GM19043 (cell line): ENCODE measurements around the gene DST.

Experiments used
- ATAC-seq: cut with Tn5 transposase; IDR thresholded peaks from one replicate; pipeline ENCODE4 v1.9.1; 2021; ENCODE audit warnings: low read depth; ENCODE audit not compliant: unreplicated experiment

Gene DST

DNA sequence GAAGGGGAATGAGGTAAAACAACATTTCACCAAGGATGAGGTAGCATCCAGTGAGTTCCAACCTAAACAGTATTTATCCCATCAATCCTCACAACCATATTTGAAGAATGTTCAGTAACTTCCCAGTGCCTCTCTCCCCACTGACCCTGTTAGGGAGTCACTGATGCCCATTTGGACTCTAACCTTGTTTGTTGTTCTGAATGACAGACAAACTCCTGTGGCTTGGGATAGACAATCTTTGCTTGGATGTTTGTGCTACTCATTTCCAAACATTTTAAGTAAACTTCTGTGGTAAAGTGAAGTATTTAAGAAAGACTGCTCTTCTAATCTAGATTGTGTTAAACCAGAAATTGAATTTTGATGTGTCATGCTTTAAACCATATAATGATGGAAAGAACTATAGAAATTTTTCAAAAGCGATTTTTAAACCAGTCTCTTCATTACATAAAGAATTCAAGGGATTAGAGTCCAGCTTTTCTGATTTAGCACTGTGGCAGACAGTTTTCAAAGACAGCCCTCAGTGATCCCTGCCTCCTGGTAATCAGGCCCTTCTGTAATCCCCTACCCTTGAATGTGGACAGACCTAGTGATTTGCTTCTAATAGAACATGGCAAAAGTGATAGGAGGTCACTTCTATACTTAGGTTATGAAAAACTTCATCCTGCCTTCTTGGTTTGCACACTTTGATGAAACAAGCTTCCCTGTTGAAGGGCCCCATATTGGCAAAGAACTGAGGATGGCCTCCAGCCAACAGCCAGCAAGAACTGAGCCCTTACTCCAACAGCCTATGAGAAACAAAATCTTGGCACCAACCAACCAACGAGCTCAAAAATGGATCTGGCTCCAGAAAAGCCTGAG is 191.6 kb downstream of the DST start:
- ATAC-seq = no peak

DNA sequence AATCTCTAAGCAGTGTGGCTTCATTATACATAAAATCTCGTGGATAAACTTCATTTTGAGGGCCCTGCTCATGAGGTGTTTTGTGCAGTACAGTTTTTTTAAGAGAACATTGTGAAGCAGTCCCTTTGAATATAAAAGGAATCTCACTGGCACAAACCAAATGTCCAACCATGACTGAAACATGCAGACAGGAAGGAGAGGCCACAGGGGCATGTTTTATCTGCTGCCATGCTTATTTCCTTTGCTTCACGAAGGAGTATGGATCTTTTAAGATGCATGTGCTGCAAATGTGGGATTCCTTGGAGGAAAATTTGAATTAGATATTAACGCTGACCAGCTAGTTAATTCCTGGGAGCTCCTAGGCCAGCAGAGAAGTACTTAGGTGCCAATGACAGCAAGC is 192.3 kb downstream of the DST start:
- ATAC-seq = no peak

DNA sequence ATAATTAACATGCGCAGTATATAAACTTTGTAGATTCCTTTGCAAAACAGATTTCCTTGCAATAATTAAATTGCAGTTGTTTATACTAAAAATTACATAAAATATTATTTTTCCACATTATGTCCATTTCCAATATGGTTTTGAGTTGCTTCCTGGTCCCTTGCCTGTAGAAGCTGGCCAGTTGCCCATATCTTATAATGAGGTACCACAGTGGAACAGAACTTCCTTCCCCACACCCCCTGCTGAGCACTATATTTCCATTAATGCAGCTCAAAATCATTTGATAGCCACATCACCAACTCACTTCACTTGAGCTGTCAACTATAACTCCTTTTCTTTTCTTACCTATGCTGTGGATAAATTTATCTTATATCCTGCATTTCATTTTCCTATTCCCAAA is 194.6 kb downstream of the DST start:
- ATAC-seq = no peak

DNA sequence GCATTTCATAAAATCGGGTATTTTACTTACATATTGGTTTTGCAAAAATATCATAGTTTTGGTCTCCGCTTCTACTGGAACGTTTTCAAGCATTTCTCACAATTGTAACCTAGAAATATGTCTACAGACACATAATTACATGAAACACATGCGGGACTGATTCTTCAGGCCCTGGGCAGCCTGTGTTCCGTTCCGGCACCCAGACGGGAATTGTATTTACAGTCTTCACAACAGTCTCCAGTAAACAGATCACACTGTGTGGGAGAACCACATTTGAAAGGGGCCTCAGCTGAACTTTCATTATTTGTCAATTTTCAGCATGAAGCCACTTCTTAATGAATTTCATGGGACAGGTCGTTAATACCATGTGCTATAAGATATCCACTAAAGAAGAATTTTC is 196.9 kb downstream of the DST start:
- no peak for ATAC-seq

DNA sequence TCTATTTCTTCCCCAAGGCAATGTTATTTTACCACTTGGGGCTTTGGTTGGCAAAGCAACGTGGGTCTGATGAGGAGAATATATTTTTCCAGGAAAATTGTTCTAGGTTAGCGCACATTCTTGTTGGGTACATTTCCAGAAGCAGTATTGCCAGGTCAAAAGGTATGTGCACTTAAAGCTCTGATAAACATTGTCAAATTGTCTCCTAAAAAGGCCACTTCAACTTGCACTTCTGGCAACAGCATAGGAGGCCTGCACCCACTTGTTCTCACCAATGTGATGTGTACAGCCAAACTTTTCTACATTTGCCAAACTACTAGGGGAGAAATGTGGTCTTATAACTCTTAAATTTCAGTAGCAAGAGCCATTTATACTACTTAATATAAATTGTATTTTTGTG is 197.8 kb downstream of the DST start:
- no peak for ATAC-seq

DNA sequence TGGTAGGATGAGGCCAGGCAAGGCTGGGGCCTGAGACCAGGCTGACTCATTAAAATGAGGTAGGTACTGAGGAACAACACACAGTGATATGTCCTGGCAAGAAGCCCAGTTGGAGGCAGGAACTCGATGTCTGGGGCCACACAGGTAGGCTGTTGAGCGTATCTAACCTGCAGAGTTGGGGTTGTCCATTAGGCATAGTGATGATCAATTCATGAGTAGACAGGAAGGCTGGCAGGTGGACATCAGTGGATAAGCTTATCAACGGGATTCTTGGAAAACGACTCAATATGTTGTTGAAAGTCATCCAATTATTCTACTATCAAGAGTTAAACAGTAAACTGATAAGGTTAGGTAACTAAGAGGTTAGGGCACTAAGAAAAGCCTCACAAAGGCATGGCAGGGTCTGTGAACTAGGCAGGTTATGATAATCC is 202.1 kb downstream of the DST start:
- no peak for ATAC-seq

DNA sequence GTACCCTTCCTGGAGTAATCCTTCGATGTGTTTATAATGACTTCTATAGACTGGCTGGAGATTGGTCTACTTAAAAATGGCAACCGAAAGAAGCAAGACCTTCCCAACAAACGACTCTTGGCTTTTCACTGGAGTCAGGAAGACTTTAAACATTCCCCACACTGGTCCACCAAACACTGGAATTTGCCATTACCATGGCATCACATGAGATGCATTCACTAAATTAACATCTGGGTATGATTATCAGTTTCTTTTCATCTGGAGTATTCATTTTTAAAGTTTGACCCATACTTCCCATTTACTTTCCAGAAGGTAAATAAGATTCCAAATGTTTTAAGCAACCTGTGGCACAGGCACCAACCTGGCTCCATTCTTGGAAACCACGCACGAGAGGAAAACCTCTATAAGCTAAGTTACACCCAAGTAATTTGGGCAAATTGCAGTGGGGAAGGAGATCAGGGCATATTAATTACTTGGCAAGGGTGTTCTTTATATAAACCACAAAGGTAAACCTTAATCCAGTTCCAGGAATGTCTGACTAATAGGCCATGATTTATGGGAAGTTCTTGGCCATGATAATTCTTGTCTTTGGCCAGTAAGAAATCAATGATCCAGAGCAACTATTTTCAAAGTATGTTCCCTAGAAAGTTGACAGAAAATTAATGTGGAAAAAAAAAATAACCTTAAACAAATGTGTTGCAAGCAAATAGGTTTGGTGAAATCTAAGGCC is 205.4 kb downstream of the DST start:
- ATAC-seq = no peak

DNA sequence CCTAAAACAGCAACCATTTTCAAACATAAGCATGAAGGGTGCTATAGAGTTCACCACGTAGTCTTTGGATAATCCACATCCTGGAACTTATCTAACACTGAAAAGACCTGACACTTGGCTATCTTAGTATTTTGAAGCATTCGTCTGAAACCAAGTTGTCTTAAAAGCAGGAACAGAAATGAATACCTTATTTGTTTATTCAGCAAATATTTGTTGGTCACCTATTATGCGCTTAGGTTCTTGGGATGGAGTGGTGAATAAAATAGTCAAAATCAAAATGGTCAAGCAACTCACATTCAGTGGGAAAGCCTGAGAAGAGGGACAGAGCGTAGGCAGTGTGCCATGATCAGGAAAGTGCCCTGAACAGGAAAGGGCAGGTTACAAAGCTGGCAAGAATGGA is 206.9 kb downstream of the DST start:
- ATAC-seq = no peak

DNA sequence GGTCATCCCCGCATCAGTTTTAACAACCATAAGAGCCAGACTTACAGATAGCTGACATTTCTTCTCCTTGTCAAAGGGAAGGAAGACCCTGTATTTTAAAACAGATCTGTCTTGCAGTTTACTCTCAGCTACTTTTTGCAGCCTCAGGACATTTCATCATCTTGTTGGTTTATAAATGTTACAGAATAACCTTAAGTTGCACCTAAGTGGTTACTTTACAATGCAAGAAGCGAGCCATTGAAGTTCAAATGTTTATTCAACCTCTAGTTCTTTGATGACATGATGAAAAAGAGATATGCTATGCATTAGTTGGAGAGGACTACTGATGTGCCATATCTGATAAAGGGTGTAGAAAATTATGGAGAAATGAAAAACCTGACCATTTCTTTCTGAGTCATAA is 207.4 kb downstream of the DST start:
- ATAC-seq = no peak

DNA sequence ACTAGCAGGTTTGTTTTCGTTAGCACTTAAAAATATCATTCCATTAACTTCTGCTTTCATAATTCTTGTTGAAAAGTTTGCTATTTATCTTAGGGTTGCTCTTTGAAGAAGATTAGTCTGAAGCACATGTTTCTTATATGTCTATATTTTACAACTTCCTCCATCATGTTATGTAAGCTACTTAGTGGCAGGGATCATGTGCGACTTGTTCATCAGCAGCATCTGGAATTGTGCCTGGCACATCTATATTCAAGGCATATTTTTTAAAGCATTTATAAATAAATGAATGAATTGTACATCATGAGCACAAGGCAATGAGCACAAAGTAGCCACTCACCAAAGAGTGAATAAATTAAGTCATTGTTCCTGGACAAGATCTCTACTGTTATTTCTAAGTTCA is 208.1 kb downstream of the DST start:
- ATAC-seq = no peak

DNA sequence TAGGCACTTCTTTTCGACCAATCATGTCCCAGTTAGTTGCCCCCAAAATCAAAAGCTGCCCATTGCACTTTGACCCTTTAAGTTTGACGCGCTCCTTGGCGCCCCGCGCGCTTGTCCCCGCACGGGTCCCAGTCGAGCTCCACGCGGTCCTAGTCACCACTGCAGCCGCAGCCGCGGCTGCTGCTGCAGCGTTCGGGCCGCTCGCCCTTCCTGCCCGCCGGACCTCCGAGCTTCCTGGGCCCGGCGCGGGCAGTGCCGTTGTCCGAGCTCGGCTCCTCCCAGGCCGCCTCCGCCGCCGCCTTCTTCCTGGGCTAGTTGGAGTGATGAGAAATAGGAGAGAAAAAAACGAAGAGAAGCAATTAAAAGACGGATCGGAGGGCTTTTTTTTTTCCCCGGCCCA is 209.6 kb downstream of the DST start:
- no peak for ATAC-seq

DNA sequence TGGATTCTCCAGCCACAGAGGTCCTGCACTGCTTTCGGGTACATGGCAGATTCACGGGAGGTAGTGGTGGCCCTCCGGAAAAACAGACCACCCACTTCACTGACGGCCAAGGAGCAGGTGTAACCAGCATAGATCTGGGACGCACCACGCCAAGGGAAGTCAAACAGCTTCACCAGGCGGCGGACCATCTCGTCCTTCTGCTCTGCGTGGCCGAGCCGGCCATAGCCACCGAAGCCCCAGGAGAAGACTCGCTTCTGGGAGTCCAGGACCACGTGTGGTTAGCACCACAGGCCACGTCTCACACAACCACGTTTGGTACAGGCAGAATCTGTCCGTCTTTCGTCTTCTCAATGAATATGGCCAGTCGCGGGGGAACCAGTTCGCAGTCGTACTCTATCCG is 210.5 kb downstream of the DST start:
- no peak for ATAC-seq

DNA sequence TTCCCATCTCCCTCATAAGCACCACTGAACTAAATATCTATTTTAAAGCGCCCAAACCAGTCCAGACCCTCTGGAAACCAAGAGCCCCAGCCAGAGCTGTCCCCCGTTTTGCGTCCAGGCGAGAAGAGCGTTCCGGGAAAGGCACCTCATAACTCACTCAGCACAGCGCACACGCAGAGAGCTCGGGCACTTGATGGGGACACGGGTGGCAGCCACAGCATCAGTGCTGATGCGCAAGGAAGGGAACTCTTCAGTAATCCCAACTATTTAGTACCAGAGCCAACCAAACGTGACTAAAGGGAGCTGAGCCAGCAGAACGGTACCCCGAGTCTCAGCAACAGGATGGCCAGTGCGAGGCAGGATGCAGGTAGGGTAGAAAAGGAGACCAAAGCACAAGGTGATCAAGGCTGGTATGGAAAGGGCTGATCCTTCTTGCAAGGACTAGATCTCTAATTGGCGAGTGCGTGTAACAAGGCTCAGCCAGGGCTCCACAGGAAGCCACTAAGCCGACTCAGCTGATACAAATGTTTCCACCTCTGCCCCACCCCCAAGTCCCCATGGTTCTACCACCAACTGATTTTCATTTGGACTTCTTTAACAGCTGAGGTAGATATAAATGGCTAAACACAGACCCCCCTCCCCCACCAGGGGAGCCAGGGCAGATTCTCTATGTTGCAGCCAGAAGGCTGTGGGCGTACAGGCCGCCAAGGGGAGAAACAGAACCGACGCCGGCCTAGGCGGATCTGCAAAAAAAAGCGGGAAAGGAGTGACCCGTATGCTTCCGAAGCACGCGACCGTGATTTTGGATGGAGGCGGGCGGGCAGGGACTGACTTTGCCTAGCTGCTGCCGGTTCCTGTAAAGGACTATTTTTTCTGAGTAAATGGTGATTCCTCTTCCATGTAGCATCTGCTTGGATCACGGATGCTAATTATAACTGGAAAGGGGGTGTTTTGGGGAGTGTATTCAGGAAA is 211.8 kb downstream of the DST start:
- ATAC-seq = no peak

DNA sequence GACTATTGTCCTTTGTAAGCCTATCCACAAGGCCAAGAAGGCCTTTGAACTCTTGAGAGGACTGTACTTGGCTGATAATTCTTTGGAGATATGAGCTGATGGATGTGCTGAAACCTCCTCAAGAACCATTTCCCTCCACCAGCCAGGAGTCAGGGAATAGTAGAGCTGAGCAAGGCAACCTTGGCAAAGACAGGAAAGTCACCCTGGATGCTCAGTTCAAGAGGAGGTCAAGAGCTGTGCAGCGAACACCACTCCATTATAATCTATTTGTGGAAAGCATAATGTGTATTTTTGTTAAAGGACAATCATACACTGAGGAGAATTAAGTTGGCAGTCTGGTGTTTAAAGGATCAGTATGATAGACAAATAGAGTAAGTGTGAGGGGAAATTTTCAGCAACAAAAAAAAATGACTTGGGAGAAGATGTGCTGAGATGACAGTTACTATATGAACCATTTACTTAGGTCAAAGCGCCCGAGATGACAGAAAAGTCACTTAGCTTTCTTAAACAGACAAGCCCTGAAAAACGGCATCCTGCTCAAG is 218.1 kb downstream of the DST start:
- ATAC-seq = no peak

DNA sequence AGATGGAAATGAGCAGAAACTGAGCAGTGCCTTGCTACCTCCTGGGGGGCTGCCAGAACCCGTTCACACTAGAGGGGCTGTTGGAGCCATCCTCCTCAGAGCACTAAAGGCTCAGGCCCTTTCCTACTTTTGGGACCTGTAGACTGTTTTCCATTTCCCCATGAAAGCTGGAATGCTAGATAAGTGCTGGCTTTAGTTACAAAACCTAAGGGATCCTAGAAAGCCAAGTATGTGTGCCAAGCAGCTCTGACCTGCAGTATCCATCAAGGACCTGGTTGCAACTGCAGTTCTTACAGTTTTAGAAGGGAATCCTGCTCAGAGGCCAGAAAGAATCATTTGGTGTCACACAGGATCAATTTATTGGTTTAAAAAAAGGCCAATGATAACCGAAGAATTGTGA is 218.6 kb downstream of the DST start:
- ATAC-seq = no peak

DNA sequence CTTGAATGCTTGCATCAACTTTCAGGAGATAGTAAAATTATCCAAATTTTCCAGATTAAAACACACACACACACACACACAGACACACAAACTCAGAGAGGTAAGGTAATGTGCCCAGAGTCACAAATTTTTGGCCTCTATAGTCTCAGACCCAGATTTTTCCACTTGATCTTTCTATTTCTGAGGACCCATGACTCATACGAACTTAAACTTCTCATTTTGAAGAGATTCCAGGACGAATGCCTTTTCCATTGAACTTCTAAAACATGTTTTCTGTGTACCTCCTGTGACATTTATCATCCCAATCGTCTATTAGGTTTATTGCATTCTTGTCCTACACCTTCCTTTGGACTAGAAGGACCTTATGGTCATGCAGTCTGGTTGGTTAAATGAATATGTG is 222.4 kb downstream of the DST start:
- no peak for ATAC-seq

DNA sequence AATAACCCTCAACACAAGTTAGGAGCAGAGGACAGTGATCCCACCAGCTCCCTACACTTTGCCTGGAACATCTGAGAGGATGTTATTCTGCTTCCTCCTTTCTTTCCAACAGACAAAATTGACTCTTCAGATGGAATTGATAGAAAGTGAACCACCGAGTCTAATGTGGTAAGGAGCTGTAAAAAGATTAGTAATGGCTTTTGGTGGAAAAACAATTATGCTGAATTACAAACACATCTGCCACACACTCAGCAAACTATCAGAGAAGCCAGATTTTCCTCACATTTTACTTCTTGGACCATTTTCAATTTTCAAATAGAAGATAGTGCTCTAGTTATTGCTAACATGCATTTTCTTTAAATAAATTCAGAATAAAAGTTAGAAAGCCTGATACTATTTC is 223.5 kb downstream of the DST start:
- no peak for ATAC-seq

DNA sequence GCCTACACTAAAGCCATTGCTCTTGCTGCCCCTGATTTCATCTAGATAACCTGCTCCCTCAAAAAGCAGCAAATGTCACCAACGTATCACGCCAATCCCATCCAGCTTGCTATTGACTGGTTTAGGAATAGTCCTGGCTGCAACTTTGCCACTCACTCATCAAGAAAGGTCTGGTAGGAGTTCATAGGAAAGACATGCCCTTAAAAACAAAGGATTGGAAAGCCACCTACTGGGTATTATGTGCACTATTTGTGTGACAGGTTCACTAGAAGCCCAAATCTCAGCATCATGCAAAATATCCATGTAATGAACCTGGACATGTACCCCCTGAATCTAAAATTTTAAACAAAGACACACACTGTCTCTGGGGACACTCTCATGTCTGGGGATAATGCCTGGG is 224.9 kb downstream of the DST start:
- ATAC-seq = no peak

DNA sequence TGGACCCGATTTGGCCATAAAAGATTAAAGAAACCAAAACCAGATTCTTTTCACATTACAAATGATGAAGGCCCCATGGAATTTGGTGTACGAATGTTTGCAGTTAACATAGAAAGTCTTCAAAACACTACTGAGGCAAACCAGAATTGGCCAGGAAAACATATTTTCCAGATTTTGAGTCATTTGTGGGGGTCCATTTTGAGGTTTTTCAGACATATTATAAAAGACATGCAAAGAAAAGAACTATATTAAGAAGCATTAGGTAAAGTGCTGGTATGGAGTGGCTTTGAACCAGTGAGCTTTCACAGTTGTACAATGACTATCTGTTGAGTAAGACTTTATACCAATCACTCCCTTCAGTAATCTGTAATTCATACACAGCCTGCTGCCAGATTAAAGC is 226.4 kb downstream of the DST start:
- no peak for ATAC-seq

DNA sequence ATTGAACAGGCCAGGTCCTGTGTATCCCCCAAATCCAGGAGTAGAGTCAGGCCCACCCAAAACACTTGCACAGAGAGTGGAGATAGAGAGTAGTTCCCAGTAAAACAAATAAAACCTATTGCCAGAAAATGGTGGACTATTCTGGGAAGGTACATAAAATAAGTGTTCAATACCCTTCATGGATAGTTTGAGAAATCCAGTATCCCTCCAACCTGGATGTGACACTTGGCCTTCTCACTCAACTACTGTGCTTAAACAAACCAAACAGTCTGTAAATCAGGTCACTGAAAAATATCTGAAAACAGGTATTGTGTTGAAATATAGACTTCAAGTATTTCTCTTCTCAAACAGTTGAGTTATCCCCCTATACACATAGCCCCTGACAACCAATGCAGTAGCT is 233.7 kb downstream of the DST start:
- ATAC-seq = no peak
